Neural cell (in vitro differentiated cells): ENCODE measurements around the gene HECTD1. TPM values are rescaled to one million over a fixed set of nuclear protein-coding genes. Genes with fewer than 3 reads are reported as not detected.

Experiments used
- H2AFZ ChIP-seq: fragments of 200-600, 300-800 bp; sonication (generic), shearing (Covaris generic); 2 replicates; pipeline ENCODE4 v1.6.0; 2014; ENCODE audit warnings: low read depth, mild to moderate bottlenecking, antibody characterized with exemption, low read length, moderate library complexity
- H3F3A ChIP-seq: fragments of 200-600 bp; shearing (Covaris generic); 2 replicates; pipeline ENCODE4 v1.6.1; 2016; ENCODE audit warnings: mild to moderate bottlenecking, moderate library complexity, mixed read lengths, antibody characterized with exemption, low read length; ENCODE audit not compliant: insufficient read depth, poor library complexity, severe bottlenecking
- H3K27ac ChIP-seq: fragments of 200-600, 300-800 bp; sonication (generic), shearing (Covaris generic); 2 replicates; pipeline ENCODE4 v1.5.1; 2014; ENCODE audit warnings: mild to moderate bottlenecking, low read length, moderate library complexity
- H3K27me3 ChIP-seq: fragments of 300-800, 200-600 bp; sonication (generic), shearing (Covaris generic); 2 replicates; pipeline ENCODE4 v1.6.0; 2014; ENCODE audit warnings: mild to moderate bottlenecking, low read depth, low read length, moderate library complexity; ENCODE audit not compliant: insufficient read depth
- H3K36me3 ChIP-seq: fragments of 300-800, 200-600 bp; sonication (generic), shearing (Covaris generic); 2 replicates; pipeline ENCODE4 v1.5.1; 2014; ENCODE audit warnings: mild to moderate bottlenecking, antibody characterized with exemption, low read length, moderate library complexity; ENCODE audit not compliant: insufficient read depth
- H3K4me2 ChIP-seq: fragments of 300-800, 200-600 bp; sonication (generic), shearing (Covaris generic); 2 replicates; pipeline ENCODE4 v1.6.0; 2014; ENCODE audit warnings: mild to moderate bottlenecking, low read length
- H3K4me3 ChIP-seq: fragments of 300-800, 200-600 bp; sonication (generic), shearing (Covaris generic); 2 replicates; pipeline ENCODE4 v1.5.1; 2014; ENCODE audit warnings: mild to moderate bottlenecking, low read length, moderate library complexity
- H3K79me2 ChIP-seq: fragments of 200-600 bp; shearing (Covaris generic); replicated peaks from 2 replicates; pipeline ENCODE4 v1.6.0; 2014; ENCODE audit warnings: mild to moderate bottlenecking, low read length, moderate library complexity; ENCODE audit not compliant: insufficient read depth
- H3K9ac ChIP-seq: fragments of 300-800, 200-600 bp; sonication (generic), shearing (Covaris generic); 2 replicates; pipeline ENCODE4 v1.6.1; 2016; ENCODE audit warnings: mild to moderate bottlenecking, low read length, mixed read lengths
- H3K9me2 ChIP-seq: fragments of 200-600 bp; shearing (Covaris generic); 2 replicates; pipeline ENCODE4 v1.6.1; 2016; ENCODE audit warnings: mild to moderate bottlenecking, low read length, mixed read lengths; ENCODE audit not compliant: insufficient read depth
- H3K9me3 ChIP-seq: fragments of 200-600, 300-800 bp; sonication (generic), shearing (Covaris generic); 2 replicates; pipeline ENCODE4 v1.6.1; 2016; ENCODE audit warnings: mild to moderate bottlenecking, mixed run types, low read length, moderate library complexity, mixed read lengths
- H4K20me1 ChIP-seq: fragments of 200-600 bp; shearing (Covaris generic); 2 replicates; pipeline ENCODE4 v1.6.1; 2016; ENCODE audit warnings: mild to moderate bottlenecking, mixed run types; ENCODE audit not compliant: insufficient read depth
- CTCF ChIP-seq: fragments of 450-650 bp; IDR thresholded peaks from 2 replicates; pipeline ENCODE4 v1.5.1; 2014; ENCODE audit warnings: antibody characterized with exemption, mild to moderate bottlenecking, moderate library complexity; ENCODE audit not compliant: poor library complexity, severe bottlenecking
- EP300 ChIP-seq: fragments of 450-650 bp; conservative IDR thresholded peaks from 2 replicates; pipeline ENCODE4 v1.6.1; 2014; ENCODE audit warnings: antibody characterized with exemption, mild to moderate bottlenecking, moderate library complexity; ENCODE audit not compliant: poor library complexity, severe bottlenecking
- EZH2 ChIP-seq: fragments of 200-600, 300-800 bp; shearing (Covaris generic), sonication (generic); IDR thresholded peaks from 2 replicates; pipeline ENCODE4 v1.6.1; 2014; ENCODE audit warnings: antibody characterized with exemption, low read length, borderline replicate concordance, mild to moderate bottlenecking; ENCODE audit not compliant: insufficient read depth, poor library complexity, severe bottlenecking
- MXI1 ChIP-seq: fragments of 450-650 bp; conservative IDR thresholded peaks from 2 replicates; pipeline ENCODE4 v1.6.1; 2014; ENCODE audit warnings: antibody characterized with exemption, mild to moderate bottlenecking; ENCODE audit not compliant: poor library complexity, severe bottlenecking
- POLR2AphosphoS5 ChIP-seq: IDR thresholded peaks from 2 replicates; pipeline ENCODE4 v1.6.1; 2012
- RAD21 ChIP-seq: fragments of 450-650 bp; conservative IDR thresholded peaks from 2 replicates; pipeline ENCODE4 v1.6.1; 2014; ENCODE audit warnings: antibody characterized with exemption, mild to moderate bottlenecking, moderate library complexity
- REST ChIP-seq: IDR thresholded peaks from 2 replicates; pipeline ENCODE4 v1.6.1; 2012; ENCODE audit warnings: borderline replicate concordance
- SMC3 ChIP-seq: fragments of 450-650 bp; conservative IDR thresholded peaks from 2 replicates; pipeline ENCODE4 v1.6.1; 2014; ENCODE audit warnings: antibody characterized with exemption, mild to moderate bottlenecking, moderate library complexity; ENCODE audit not compliant: poor library complexity
- TAF1 ChIP-seq: IDR thresholded peaks from 2 replicates; pipeline ENCODE4 v1.6.1; 2012; ENCODE audit warnings: low read depth
- polyA plus RNA-seq: library from polyadenylated mRNA; depleted of rRNA; stranded (reverse); fragments of >200 nt; gene quantifications from 2 replicates; pipeline ENCODE4 v1.2.3, GENCODE V29; 2014

The HECTD1 gene
- polyA plus RNA-seq, 1 donor from 2014 or later = 144 TPM

- Histone ChIP-seq H3K4me3 (no peak overlapping the region), H3K27ac (no peak overlapping the region), H3K9ac (no peak overlapping the region), H3K9me2 (no peaks in the 10 kb centered on the region), H3K27me3 (no peaks in the 10 kb centered on the region), H3K36me3 (no peaks in the 10 kb centered on the region), H3F3A (no peaks in the 10 kb centered on the region), H2AFZ (no peak overlapping the region), H4K20me1 (no peaks in the 10 kb centered on the region), H3K79me2 (no peaks in the 10 kb centered on the region), H3K9me3 (no peaks in the 10 kb centered on the region), H3K4me2 (no peak overlapping the region)
- no peak for TF ChIP-seq TAF1
- no peak for TF ChIP-seq POLR2AphosphoS5
- TF ChIP-seq CTCF = no peak
- no peak for TF ChIP-seq REST
- no peak for TF ChIP-seq EZH2
- no peak for TF ChIP-seq EP300
- TF ChIP-seq MXI1 = no peak
- no peak for TF ChIP-seq SMC3
- TF ChIP-seq RAD21 = no peak
These were observed 43.7 kb upstream of the HECTD1 start for GRCh38 chr14:31251028-31251958.

DNA sequence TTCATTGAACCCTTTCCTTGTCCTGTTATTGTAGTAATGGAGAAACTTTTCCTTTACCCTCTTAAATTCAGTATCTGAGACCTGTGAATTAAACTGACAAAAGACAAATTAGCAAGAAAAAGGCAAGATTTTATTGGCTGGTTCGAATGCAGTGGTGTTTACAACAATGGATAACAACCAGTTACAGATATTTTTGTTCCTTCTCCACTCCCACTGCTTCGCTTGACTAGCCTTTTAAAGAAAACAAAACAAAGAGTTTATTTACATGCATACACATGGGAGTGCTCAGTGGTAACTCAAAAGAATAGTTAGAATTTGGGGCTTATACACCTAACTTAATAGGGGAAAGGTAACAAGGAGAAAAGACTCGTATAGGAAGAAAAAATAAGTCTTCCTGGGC is 37.0 kb upstream of the HECTD1 start:
- Histone ChIP-seq H3K27ac (no peak overlapping the region), H3K9me2 (no peaks in the 10 kb centered on the region), H3K79me2 (no peaks in the 10 kb centered on the region), H3K4me3 (no peak overlapping the region), H3K9ac (no peak overlapping the region), H3F3A (no peaks in the 10 kb centered on the region), H3K9me3 (no peaks in the 10 kb centered on the region), H3K4me2 (no peak overlapping the region), H3K36me3 (no peaks in the 10 kb centered on the region), H4K20me1 (no peaks in the 10 kb centered on the region), H3K27me3 (no peaks in the 10 kb centered on the region), H2AFZ (no peak overlapping the region)
- TF ChIP-seq EP300 (no peak), CTCF (no peak), RAD21 (no peak), MXI1 (no peak), REST (no peak), POLR2AphosphoS5 (no peak), EZH2 (no peak), SMC3 (no peak)
